ENCODE results near the gene NUDT21.

GRCh38 chr16:56491657-56492261, 40.6 kb upstream of the NUDT21 start:
- no peak for TF ChIP-seq CTCF (conservative IDR thresholded peaks at IDR 0.05)
- no peak for TF ChIP-seq ZFX (IDR thresholded peaks at IDR 0.05)
